Heart left ventricle (tissue), 16 donors: ENCODE results near the gene USP13. TPM values are rescaled to one million over a fixed set of nuclear protein-coding genes. Genes with fewer than 3 reads are reported as not detected.
A peak's percentile ranks its signal among the peaks of the same experiment; 100 is the strongest.

Experiments
- ATAC-seq, 4 donors: fragments of 200-7000 bp; cut with Tn5 transposase; one replicate each; pipeline ENCODE4 v1.9.1; 2020 to 2022; ENCODE audit warnings: moderate library complexity in 4 of 4, mild to moderate bottlenecking in 3 of 4, moderate number of reproducible peaks in 1 of 4
- DNase-seq, 5 donors: peaks; one replicate each; pipeline ENCODE4 v3.0.0-alpha.2; 2020
- H3K27ac ChIP-seq, 12 donors: fragments of 200-600 bp; sonication (generic) in 4 of 12; one replicate each; pipeline versions ENCODE4 v1.5.0 to v1.8.0; 2016 to 2022; ENCODE audit warnings: mild to moderate bottlenecking in 2 of 12
- H3K27me3 ChIP-seq, 9 donors: fragments of 200-600 bp; sonication (generic) in 2 of 9; one replicate each; pipeline versions ENCODE4 v1.5.1 to v1.8.0; 2016 to 2022; ENCODE audit warnings: mild to moderate bottlenecking in 3 of 9
- H3K36me3 ChIP-seq, 9 donors: fragments of 200-600 bp; sonication (generic) in 2 of 9; one replicate each; pipeline versions ENCODE4 v1.5.0 to v1.8.0; 2018 to 2022; ENCODE audit warnings: mild to moderate bottlenecking in 2 of 9
- H3K4me1 ChIP-seq, 12 donors: fragments of 200-600 bp; sonication (generic) in 4 of 12; one replicate each; pipeline versions ENCODE4 v1.5.0 to v1.8.0; 2016 to 2022; ENCODE audit warnings: mild to moderate bottlenecking in 3 of 12
- H3K4me3 ChIP-seq, 12 donors: fragments of 200-600 bp; sonication (generic) in 4 of 12; one replicate each; pipeline versions ENCODE4 v1.5.0 to v1.8.0; 2017 to 2022; ENCODE audit warnings: mild to moderate bottlenecking in 9 of 12, moderate library complexity in 4 of 12
- H3K9me3 ChIP-seq, 12 donors: fragments of 200-600 bp; sonication (generic) in 4 of 12; one replicate each; pipeline versions ENCODE4 v1.5.0 to v1.8.0; 2016 to 2022; ENCODE audit warnings: mild to moderate bottlenecking in 1 of 12
- CTCF ChIP-seq, 12 donors: fragments of 200-600 bp; sonication (generic) in 4 of 12; IDR thresholded peaks; one replicate each; pipeline versions ENCODE4 v1.5.0 to v1.8.0; 2018 to 2022; ENCODE audit warnings: antibody characterized with exemption in 12 of 12, mild to moderate bottlenecking in 5 of 12
- POLR2A ChIP-seq, 2 donors: fragments of 450-650 bp; IDR thresholded peaks; one replicate each; pipeline ENCODE4 v1.6.1; 2017; ENCODE audit warnings: antibody characterized with exemption in 2 of 2, mild to moderate bottlenecking in 2 of 2, moderate library complexity in 2 of 2
- WGBS, 4 donors: extraction: QIAGEN DNeasy Blood & Tissue Kit in 2 of 4; methylation state at CpG; one replicate each; pipeline versions ENCODE4 v1.1.5 to v1.1.7; 2013 to 2018; 5-methylcytosine and 5-hydroxymethylcytosine counted together
- intact Hi-C, 10 donors: fragments of 100-400 bp; cut with DNase I; formaldehyde crosslinking; loops; one replicate each; pipeline versions ENCODE4 v1.11.1 to v1.14.2; 2022
- polyA plus RNA-seq, 2 donors: library from polyadenylated mRNA; stranded (reverse); fragments of 200-250 nt; gene quantifications; one replicate each; pipeline ENCODE4 v1.2.3, GENCODE V29; 2013
- total RNA-seq, 9 donors: library from RNA; depleted of rRNA in 2 of 9; stranded (reverse); fragments of >200 nt in 2 of 9; fragmentation: NEBNext Ultra II Directional in 3 of 9; extraction: Animal tissue kit (Norgen Biotek cat#: 25700) in 3 of 9; gene quantifications; one replicate each; pipeline versions ENCODE4 v1.1.0 to v1.2.4, GENCODE V29; 2016 to 2023
- donor health status: ischemic (EF 13 %, LVEDD 7.1; RV severe dilation, severe dysfunction).
- donor health status: healthy with polysubstance abuse.
- donor health status: DM: no; HTN: yes; CAD: no.
- donor health status: DM: no; HTN: no; CAD: no.
- donor health status: ischemic (EF 25% LVEDD 6.9; RV normal size, moderate dysfunction).
- donor health status: ischemic (EF 25% LVEDD 5.7; RV mildly dilated, moderate dysfunction).
- donor health status: healthy.
- donor health status: DM: yes; HTN: yes; CAD: no.
- donor health status: ischemic (EF 35%, LVEDD 5.7; RV mildly dilated, moderate dysfunction).
- donor health status: nonischemic (EF 11% LVEDD 7.7; RV severe dilation, severe dysfunction).
- donor health status: DM: yes; HTN: yes; CAD: no.
- donor health status: PGD.
- donor health status: ischemic (EF 29% LVEDD 5.4; RV normal size, mild dysfunction).
- donor health status: nonischemic (EF 23%, LVEDD 6.1; RV moderate dilation, normal function).

Gene USP13
- total and polyA plus RNA-seq, 11 donors: 29.2 to 287 (median 137) TPM

- Histone ChIP-seq H3K27me3 (no peaks in the 10 kb centered on the region), H3K4me3 (no peak overlapping the region), H3K36me3 (peaks cover 0 to 37% (median 10%) of the 10 kb centered on the region in 9 donors), H3K4me1 (peaks cover 0 to 22% (median 5%) of the 10 kb centered on the region in 12 donors), H3K9me3 (no peaks in the 10 kb centered on the region), H3K27ac (no peak overlapping the region)
- no peak for ATAC-seq
- 90 to 93% (median 91%) methylated on average over 10 of the region's 10 CpGs for WGBS, 4 donors
- no peak for DNase-seq
- no peak for TF ChIP-seq CTCF (IDR thresholded peaks at IDR 0.05)
- TF ChIP-seq POLR2A (IDR thresholded peaks at IDR 0.05): no peak
- intact Hi-C loops: loop anchor here in 1 of 10 donors (5.0 kb wide), 1 partner anchor 67 kb away; the partner anchor contains the start of gene USP13
Observed at GRCh38 chr3:179719048-179719734, 66.4 kb downstream of the USP13 start.

DNA sequence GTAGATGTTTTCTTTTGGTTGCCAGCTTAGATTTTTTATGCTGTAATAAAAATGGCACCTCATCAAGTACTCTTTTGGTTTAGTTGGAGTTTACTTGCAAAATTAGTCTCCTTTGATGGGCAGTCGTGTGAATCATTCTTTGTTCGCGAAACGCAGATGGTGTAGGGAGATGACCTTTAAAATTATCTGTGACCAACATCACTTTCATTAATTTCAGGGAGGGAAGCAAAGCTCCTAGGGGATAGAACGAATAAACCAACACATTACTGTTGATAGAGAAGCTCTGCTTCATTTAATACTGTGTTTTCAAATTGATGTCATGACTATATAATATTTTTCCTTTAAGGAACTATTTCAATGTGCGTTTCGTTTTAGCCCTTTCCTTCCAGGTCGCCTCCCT lies 67.4 kb downstream of the USP13 start:
- 78 to 87% (median 81%) methylated on average over 8 of the region's 8 CpGs for WGBS, 4 donors
- ATAC-seq (no peak), DNase-seq (no peak)
- H3K36me3 ChIP-seq: peaks cover 0 to 40% (median 10%) of the 10 kb centered on the region in 9 donors
- intact Hi-C loops: no loop called here
- H3K4me1 ChIP-seq: peaks cover 0 to 18% (median 5%) of the 10 kb centered on the region in 12 donors
- H3K9me3 ChIP-seq: no peaks in the 10 kb centered on the region
- no peak overlapping the region for H3K27ac ChIP-seq
- TF ChIP-seq CTCF (IDR thresholded peaks at IDR 0.05) (no peak), POLR2A (IDR thresholded peaks at IDR 0.05) (no peak)
- H3K4me3 ChIP-seq: no peak overlapping the region
- no peaks in the 10 kb centered on the region for H3K27me3 ChIP-seq

DNA sequence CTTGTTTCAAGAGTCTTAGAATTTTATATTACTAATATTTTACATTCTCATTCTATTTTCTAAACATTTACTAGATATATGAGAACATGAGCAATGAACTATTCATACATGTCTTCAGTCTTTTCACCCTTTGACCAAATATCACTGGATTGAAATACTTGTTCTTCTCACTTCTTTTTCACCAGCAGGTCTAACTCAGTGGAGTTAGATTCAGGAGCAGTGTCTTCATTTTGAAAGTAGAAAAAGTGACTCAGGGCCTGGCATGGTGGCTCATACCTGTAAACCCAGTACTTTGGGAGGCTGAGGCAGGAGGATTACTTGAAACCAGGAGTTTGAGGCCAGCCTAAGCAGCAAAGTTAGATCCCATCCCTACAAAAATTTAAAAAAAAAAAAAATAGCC lies 70.8 kb downstream of the USP13 start:
- Histone ChIP-seq H3K27ac (no peak overlapping the region), H3K36me3 (peaks cover 0 to 33% (median 10%) of the 10 kb centered on the region in 9 donors), H3K4me1 (peaks cover 0 to 10% (median 0%) of the 10 kb centered on the region in 12 donors), H3K27me3 (no peaks in the 10 kb centered on the region), H3K9me3 (no peaks in the 10 kb centered on the region), H3K4me3 (no peak overlapping the region)
- TF ChIP-seq CTCF (IDR thresholded peaks at IDR 0.05) (no peak), POLR2A (IDR thresholded peaks at IDR 0.05) (no peak)
- ATAC-seq: no peak
- DNase-seq: no peak
- intact Hi-C loops: no loop called here

GRCh38 chr3:179726075-179726699 lies 73.3 kb downstream of the USP13 start:
- Histone ChIP-seq H3K36me3 (peaks cover 0 to 49% (median 20%) of the 10 kb centered on the region in 9 donors), H3K9me3 (no peaks in the 10 kb centered on the region), H3K27ac (peak overlapping the region in 7 of 12 donors; percentile 11 to 63 (median 31)), H3K4me1 (peaks cover 0 to 10% (median 0%) of the 10 kb centered on the region in 12 donors), H3K27me3 (no peaks in the 10 kb centered on the region), H3K4me3 (no peak overlapping the region)
- TF ChIP-seq CTCF (IDR thresholded peaks at IDR 0.05) (no peak), POLR2A (IDR thresholded peaks at IDR 0.05) (no peak)
- peak; percentile 37 to 77 (median 64) for ATAC-seq
- WGBS, 4 donors: 70 to 77% (median 73%) methylated on average over 5 of the region's 5 CpGs
- intact Hi-C loops: no loop called here
- peak in 3 of 5 donors; percentile 33 to 46 (median 45) for DNase-seq
